H9 (cell line): Measurements from ENCODE around the gene NRN1L. TPM values are rescaled to one million over a fixed set of nuclear protein-coding genes. Genes with fewer than 3 reads are reported as not detected.

Experiments used
- DNase-seq: peaks from one replicate; pipeline ENCODE4 v3.0.0-alpha.2; 2017
- H2AFZ ChIP-seq: one replicate; pipeline ENCODE4 v1.6.1; 2013; ENCODE audit warnings: mild to moderate bottlenecking, low read length, control low read depth, moderate library complexity
- H2AK5ac ChIP-seq: 2 replicates; pipeline ENCODE4 v1.6.1; 2013; ENCODE audit warnings: low read length, control low read depth, mixed read lengths; ENCODE audit not compliant: insufficient read length
- H2BK120ac ChIP-seq: one replicate; pipeline ENCODE4 v1.6.1; 2013; ENCODE audit warnings: low read depth, mild to moderate bottlenecking, low read length, control low read depth, inconsistent platforms; ENCODE audit not compliant: poor library complexity, severe bottlenecking
- H2BK12ac ChIP-seq: 2 replicates; pipeline ENCODE4 v1.6.1; 2013; ENCODE audit warnings: low read length, control low read depth, mixed read lengths, low read depth; ENCODE audit not compliant: insufficient read length
- H2BK15ac ChIP-seq: 2 replicates; pipeline ENCODE4 v1.6.1; 2013; ENCODE audit warnings: low read depth, low read length, control low read depth
- H2BK20ac ChIP-seq: one replicate; pipeline ENCODE4 v1.6.1; 2013; ENCODE audit warnings: low read depth, mild to moderate bottlenecking, low read length, control low read depth, inconsistent platforms; ENCODE audit not compliant: poor library complexity, severe bottlenecking
- H2BK5ac ChIP-seq: 2 replicates; pipeline ENCODE4 v1.6.1; 2013; ENCODE audit warnings: low read length, control low read depth, mixed read lengths; ENCODE audit not compliant: insufficient read length
- H3K14ac ChIP-seq: 2 replicates; pipeline ENCODE4 v1.6.1; 2013; ENCODE audit warnings: low read length, control low read depth; ENCODE audit not compliant: insufficient read depth
- H3K18ac ChIP-seq: 2 replicates; pipeline ENCODE4 v1.6.1; 2013; ENCODE audit warnings: low read depth, mild to moderate bottlenecking, mixed read lengths, low read length, control low read depth; ENCODE audit not compliant: insufficient read length
- H3K23ac ChIP-seq: 2 replicates; pipeline ENCODE4 v1.6.1; 2013; ENCODE audit warnings: low read length, control low read depth, mixed read lengths, low read depth; ENCODE audit not compliant: insufficient read length
- H3K23me2 ChIP-seq: 2 replicates; pipeline ENCODE4 v1.6.1; 2013; ENCODE audit warnings: low read depth, mild to moderate bottlenecking, mixed read lengths, low read length, control low read depth; ENCODE audit not compliant: insufficient read length, poor library complexity, severe bottlenecking
- H3K27ac ChIP-seq: 2 replicates; pipeline ENCODE4 v1.5.1; 2013; ENCODE audit warnings: low read length, control low read depth, mixed read lengths, low read depth; ENCODE audit not compliant: insufficient read length
- H3K27me3 ChIP-seq: 2 replicates; pipeline ENCODE4 v1.6.1; 2013; ENCODE audit warnings: low read length, control low read depth, inconsistent platforms; ENCODE audit not compliant: insufficient read depth
- H3K4ac ChIP-seq: 2 replicates; pipeline ENCODE4 v1.6.1; 2013; ENCODE audit warnings: low read depth, mild to moderate bottlenecking, control low read depth, inconsistent platforms, low read length, moderate library complexity
- H3K4me1 ChIP-seq: 2 replicates; pipeline ENCODE4 v1.6.1; 2013; ENCODE audit warnings: low read length, control low read depth, inconsistent platforms; ENCODE audit not compliant: insufficient read depth
- H3K4me2 ChIP-seq: 2 replicates; pipeline ENCODE4 v1.6.1; 2013; ENCODE audit warnings: low read length, control low read depth, mixed read lengths; ENCODE audit not compliant: insufficient read length, insufficient read depth
- H3K56ac ChIP-seq: 2 replicates; pipeline ENCODE4 v1.6.1; 2013; ENCODE audit warnings: low read depth, mild to moderate bottlenecking, mixed read lengths, low read length, control low read depth; ENCODE audit not compliant: insufficient read length
- H3K79me1 ChIP-seq: 2 replicates; pipeline ENCODE4 v1.6.1; 2013; ENCODE audit warnings: low read depth, mild to moderate bottlenecking, moderate library complexity, low read length, control low read depth, inconsistent platforms; ENCODE audit not compliant: insufficient read depth, poor library complexity, severe bottlenecking
- H3K79me2 ChIP-seq: 2 replicates; pipeline ENCODE4 v1.6.1; 2013; ENCODE audit warnings: low read length, control low read depth, inconsistent platforms; ENCODE audit not compliant: insufficient read depth
- H3K9ac ChIP-seq: 2 replicates; pipeline ENCODE4 v1.6.1; 2013; ENCODE audit warnings: low read length, control low read depth, mixed read lengths; ENCODE audit not compliant: insufficient read length; ENCODE audit errors: extremely low read depth
- H3K9me3 ChIP-seq: one replicate; pipeline ENCODE4 v1.6.1; 2013; ENCODE audit warnings: low read depth, low read length, inconsistent platforms; ENCODE audit not compliant: control insufficient read depth
- H3T11ph ChIP-seq: one replicate; pipeline ENCODE4 v1.6.1; 2013; ENCODE audit warnings: mild to moderate bottlenecking, low read length, control low read depth, inconsistent platforms
- H4K20me1 ChIP-seq: one replicate; pipeline ENCODE4 v1.6.1; 2013; ENCODE audit not compliant: control insufficient read depth, insufficient read length, insufficient read depth
- H4K5ac ChIP-seq: 2 replicates; pipeline ENCODE4 v1.6.1; 2013; ENCODE audit warnings: low read depth, mild to moderate bottlenecking, mixed read lengths, low read length, control low read depth; ENCODE audit not compliant: insufficient read length
- H4K8ac ChIP-seq: replicated peaks from 2 replicates; pipeline ENCODE4 v1.6.1; 2013; ENCODE audit warnings: low read length, control low read depth, mixed read lengths, low read depth; ENCODE audit not compliant: insufficient read length
- H4K91ac ChIP-seq: 2 replicates; pipeline ENCODE4 v1.6.1; 2013; ENCODE audit warnings: low read depth, mild to moderate bottlenecking, moderate library complexity, mixed read lengths, low read length, control low read depth; ENCODE audit not compliant: insufficient read length
- H3K27ac Mint-ChIP-seq, 3 experiments: 2 replicates in 2 of 3; 3 replicates in 1 of 3; pipeline ENCODE4 v1.8.0; 2020 to 2021; ENCODE audit warnings: mixed read lengths in 3 of 3, mild to moderate bottlenecking in 1 of 3, moderate library complexity in 1 of 3
- H3K27me3 Mint-ChIP-seq: 2 replicates; pipeline ENCODE4 v1.8.0; 2021; ENCODE audit warnings: low read depth, mild to moderate bottlenecking, moderate library complexity, mixed read lengths
- H3K36me3 Mint-ChIP-seq, 3 experiments: 2 replicates in 2 of 3; 3 replicates in 1 of 3; pipeline ENCODE4 v1.8.0; 2020 to 2021; ENCODE audit warnings: low read depth in 3 of 3, mixed read lengths in 3 of 3; ENCODE audit not compliant: insufficient read depth in 1 of 3
- H3K4me1 Mint-ChIP-seq, 2 experiments: 2 replicates each; pipeline ENCODE4 v1.8.0; 2020; ENCODE audit warnings: mixed read lengths in 2 of 2
- H3K4me3 Mint-ChIP-seq, 2 experiments: 2 replicates in 1 of 2; 3 replicates in 1 of 2; pipeline ENCODE4 v1.8.0; 2020 to 2021; ENCODE audit warnings: mild to moderate bottlenecking in 2 of 2, mixed read lengths in 2 of 2, moderate library complexity in 1 of 2
- H3K9me3 Mint-ChIP-seq, 2 experiments: 2 replicates in 1 of 2; 3 replicates in 1 of 2; pipeline ENCODE4 v1.8.0; 2020; ENCODE audit warnings: mild to moderate bottlenecking in 2 of 2, mixed read lengths in 2 of 2, moderate library complexity in 1 of 2
- WGBS: extraction: QIAGEN DNeasy Blood & Tissue Kit; methylation state at CpG from one replicate; pipeline ENCODE4 v1.1.7; 2013; ENCODE audit warnings: missing lambda C conversion rate, low lambda C conversion rate, mixed read lengths; ENCODE audit not compliant: insufficient read length; ENCODE audit errors: extremely low coverage; 5-methylcytosine and 5-hydroxymethylcytosine counted together
- total RNA-seq: library from RNA; stranded (reverse); gene quantifications from 2 replicates; pipeline ENCODE4 v1.2.1, GENCODE V29; 2021
- TF ChIP-seq, protein P1 (sequence below): fragments of 200-600 bp; sonication (generic); conservative IDR thresholded peaks from 3 replicates; pipeline ENCODE4 v1.8.0; 2021; ENCODE audit warnings: antibody characterized with exemption, mild to moderate bottlenecking

The NRN1L gene
- total RNA-seq, 1 experiment from 2014 or later, result 2.0 TPM

- TF ChIP-seq, protein P1, sequence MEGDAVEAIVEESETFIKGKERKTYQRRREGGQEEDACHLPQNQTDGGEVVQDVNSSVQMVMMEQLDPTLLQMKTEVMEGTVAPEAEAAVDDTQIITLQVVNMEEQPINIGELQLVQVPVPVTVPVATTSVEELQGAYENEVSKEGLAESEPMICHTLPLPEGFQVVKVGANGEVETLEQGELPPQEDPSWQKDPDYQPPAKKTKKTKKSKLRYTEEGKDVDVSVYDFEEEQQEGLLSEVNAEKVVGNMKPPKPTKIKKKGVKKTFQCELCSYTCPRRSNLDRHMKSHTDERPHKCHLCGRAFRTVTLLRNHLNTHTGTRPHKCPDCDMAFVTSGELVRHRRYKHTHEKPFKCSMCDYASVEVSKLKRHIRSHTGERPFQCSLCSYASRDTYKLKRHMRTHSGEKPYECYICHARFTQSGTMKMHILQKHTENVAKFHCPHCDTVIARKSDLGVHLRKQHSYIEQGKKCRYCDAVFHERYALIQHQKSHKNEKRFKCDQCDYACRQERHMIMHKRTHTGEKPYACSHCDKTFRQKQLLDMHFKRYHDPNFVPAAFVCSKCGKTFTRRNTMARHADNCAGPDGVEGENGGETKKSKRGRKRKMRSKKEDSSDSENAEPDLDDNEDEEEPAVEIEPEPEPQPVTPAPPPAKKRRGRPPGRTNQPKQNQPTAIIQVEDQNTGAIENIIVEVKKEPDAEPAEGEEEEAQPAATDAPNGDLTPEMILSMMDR, result no peak
- peaks cover 2% of the 10 kb centered on the region; the same call in 1 of the 2 replicates for H3K79me2 ChIP-seq
- H3K18ac ChIP-seq, result no peak overlapping the region
- no peak for DNase-seq
- H3T11ph ChIP-seq, result no peak overlapping the region
- H2BK20ac ChIP-seq, result no peak overlapping the region
- Mint-ChIP-seq H3K4me1 (peaks cover 5% of the 10 kb centered on the region in 2 experiments), H3K27ac (peak overlapping the region in 1 of 3 experiments; percentile 52; a peak in 1 of 7 replicates), H3K36me3 (peaks cover 29 to 77% (median 69%) of the 10 kb centered on the region in 3 experiments), H3K4me3 (peak overlapping the region in 1 of 2 experiments; percentile 32; a peak in 1 of 5 replicates), H3K27me3 (no peaks in the 10 kb centered on the region; the same call in 1 of the 2 replicates), H3K9me3 (no peaks in the 10 kb centered on the region)
- no peaks in the 10 kb centered on the region for H4K20me1 ChIP-seq
- H4K5ac ChIP-seq, result no peak overlapping the region
- WGBS, result no CpG with 5 or more reads among the region's 9 CpGs
- no peak overlapping the region for H2BK5ac ChIP-seq
- H3K27ac ChIP-seq, result no peak overlapping the region
- H2AFZ ChIP-seq, result no peak overlapping the region
- H2BK120ac ChIP-seq, result no peak overlapping the region
- no peak overlapping the region for H3K4ac ChIP-seq
- no peaks in the 10 kb centered on the region; the same call in 1 of the 2 replicates for H3K4me1 ChIP-seq
- no peaks in the 10 kb centered on the region for H3K27me3 ChIP-seq
- no peak overlapping the region for H3K4me2 ChIP-seq
- H2AK5ac ChIP-seq, result no peak overlapping the region
- peaks cover 2% of the 10 kb centered on the region for H3K23me2 ChIP-seq
- H3K9ac ChIP-seq, result no peak overlapping the region
- no peaks in the 10 kb centered on the region for H3K79me1 ChIP-seq
- no peak overlapping the region for H2BK12ac ChIP-seq
- no peaks in the 10 kb centered on the region for H3K9me3 ChIP-seq
- H4K8ac ChIP-seq, result no peak overlapping the region
- H3K14ac ChIP-seq, result no peak overlapping the region
- no peak overlapping the region for H3K56ac ChIP-seq
- H4K91ac ChIP-seq, result no peak overlapping the region
- H2BK15ac ChIP-seq, result no peak overlapping the region
- no peak overlapping the region for H3K23ac ChIP-seq
Observed at GRCh38 chr16:67878846-67879245, 5.8 kb upstream of the NRN1L start.
